ENCODE data around the gene PLCD3.

Gene PLCD3

GRCh38 chr17:45121055-45121454 lies 11.3 kb downstream of the PLCD3 start:
- no peak for TF ChIP-seq CTCF (IDR thresholded peaks at IDR 0.05)

GRCh38 chr17:45120558-45120957 lies 11.8 kb downstream of the PLCD3 start:
- no peak for TF ChIP-seq CTCF (IDR thresholded peaks at IDR 0.05)

- no peak for TF ChIP-seq CTCF (IDR thresholded peaks at IDR 0.05)
Measured at GRCh38 chr17:45119964-45120363, 12.4 kb downstream of the PLCD3 start.

GRCh38 chr17:45118691-45119090 lies 13.6 kb downstream of the PLCD3 start:
- TF ChIP-seq CTCF (IDR thresholded peaks at IDR 0.05), result no peak

- TF ChIP-seq CTCF (IDR thresholded peaks at IDR 0.05), result no peak
Measured at GRCh38 chr17:45117848-45118646, 14.3 kb downstream of the PLCD3 start.

GRCh38 chr17:45117334-45117733 lies 15.0 kb downstream of the PLCD3 start:
- TF ChIP-seq CTCF (IDR thresholded peaks at IDR 0.05), result no peak

- TF ChIP-seq CTCF (IDR thresholded peaks at IDR 0.05), result no peak
Measured at GRCh38 chr17:45116434-45117016, 15.8 kb downstream of the PLCD3 start.

All from LNCAP (cell line).